NCI-H748 (cell line): Measurements from ENCODE around the gene SSUH2.
"Not testable (repeated sequence)": the region's sequence is repeated elsewhere in the genome, so short reads cannot be mapped to it uniquely, and the experiment has no call there.

Experiments
- DNase-seq: peaks from one replicate; lab custom pipeline; 2025; ENCODE audit not compliant: unreplicated experiment; lab: John Stamatoyannopoulos, UW

Gene SSUH2

GRCh38 chr3:8644748-8645390 lies at the start of gene SSUH2:
TSS of gene SSUH2 (minus strand) at chr3:8644798. CDS start at chr3:8644758, 40 bp downstream.
- DNase-seq: no peak

GRCh38 chr3:8691295-8691694 lies 46.7 kb upstream of the SSUH2 start:
- DNase-seq: not testable (repeated sequence)

- DNase-seq: not testable (repeated sequence)
Measured at GRCh38 chr3:8684992-8685391, 40.4 kb upstream of the SSUH2 start.

- DNase-seq: not testable (repeated sequence)
Measured at GRCh38 chr3:8682850-8683574, 38.4 kb upstream of the SSUH2 start.

GRCh38 chr3:8681881-8682538 lies 37.4 kb upstream of the SSUH2 start:
- DNase-seq: not testable (repeated sequence)

- DNase-seq: no peak
Measured at GRCh38 chr3:8681349-8681748, 36.8 kb upstream of the SSUH2 start.

- DNase-seq: peak; percentile 18
Measured at GRCh38 chr3:8679817-8680553, 35.4 kb upstream of the SSUH2 start.

GRCh38 chr3:8678751-8679150 lies 34.2 kb upstream of the SSUH2 start:
- DNase-seq: peak; percentile 13

- not testable (repeated sequence) for DNase-seq
Measured at GRCh38 chr3:8677258-8677657, 32.7 kb upstream of the SSUH2 start.

GRCh38 chr3:8675591-8675990 lies 31.0 kb upstream of the SSUH2 start:
- not testable (repeated sequence) for DNase-seq

GRCh38 chr3:8673083-8673737 lies 28.6 kb upstream of the SSUH2 start:
- DNase-seq: peak; percentile 12

- DNase-seq: no peak
Measured at GRCh38 chr3:8669019-8669418, 24.4 kb upstream of the SSUH2 start.

GRCh38 chr3:8668216-8668615 lies 23.6 kb upstream of the SSUH2 start:
- DNase-seq: no peak

- no peak for DNase-seq
Measured at GRCh38 chr3:8667463-8668091, 23.0 kb upstream of the SSUH2 start.

- no peak for DNase-seq
Measured at GRCh38 chr3:8665407-8665896, 20.9 kb upstream of the SSUH2 start.

- DNase-seq: peak; percentile 79
Measured at GRCh38 chr3:8663177-8664061, 18.8 kb upstream of the SSUH2 start.

GRCh38 chr3:8662594-8662993 lies 18.0 kb upstream of the SSUH2 start:
- DNase-seq: no peak

- no peak for DNase-seq
Measured at GRCh38 chr3:8660175-8661118, 15.8 kb upstream of the SSUH2 start.
